ENCODE measurements around the gene THAP11.

- TF ChIP-seq CTCF (IDR thresholded peaks at IDR 0.05; ENCODE audit: low read depth, low read length) (peak; percentile 21), POLR2A (IDR thresholded peaks at IDR 0.05; ENCODE audit: extremely low read depth, insufficient read length) (peak; percentile 2), MAX (IDR thresholded peaks at IDR 0.05; ENCODE audit: low read depth, low read length) (peak; percentile 60)
Measured at GRCh38 chr16:67842509-67843342, 606 bp downstream of the THAP11 start.

Measured in NB4 (cell line).